ENCODE measurements around the gene MON1B.

Gene MON1B

GRCh38 chr16:77190478-77191258, at the start of gene MON1B:
MON1B (plus strand) TSS chr16:77191190; CDS start chr16:77191486, 296 bp downstream.
- H3K9ac ChIP-seq (ENCODE audit: low read depth, low read length, poor library complexity, severe bottlenecking), result peak within 1 kb of the TSS; percentile 95
- TF ChIP-seq EZH2phosphoT487 (IDR thresholded peaks at IDR 0.05; ENCODE audit: borderline replicate concordance), result no peak
- TF ChIP-seq, protein P1, sequence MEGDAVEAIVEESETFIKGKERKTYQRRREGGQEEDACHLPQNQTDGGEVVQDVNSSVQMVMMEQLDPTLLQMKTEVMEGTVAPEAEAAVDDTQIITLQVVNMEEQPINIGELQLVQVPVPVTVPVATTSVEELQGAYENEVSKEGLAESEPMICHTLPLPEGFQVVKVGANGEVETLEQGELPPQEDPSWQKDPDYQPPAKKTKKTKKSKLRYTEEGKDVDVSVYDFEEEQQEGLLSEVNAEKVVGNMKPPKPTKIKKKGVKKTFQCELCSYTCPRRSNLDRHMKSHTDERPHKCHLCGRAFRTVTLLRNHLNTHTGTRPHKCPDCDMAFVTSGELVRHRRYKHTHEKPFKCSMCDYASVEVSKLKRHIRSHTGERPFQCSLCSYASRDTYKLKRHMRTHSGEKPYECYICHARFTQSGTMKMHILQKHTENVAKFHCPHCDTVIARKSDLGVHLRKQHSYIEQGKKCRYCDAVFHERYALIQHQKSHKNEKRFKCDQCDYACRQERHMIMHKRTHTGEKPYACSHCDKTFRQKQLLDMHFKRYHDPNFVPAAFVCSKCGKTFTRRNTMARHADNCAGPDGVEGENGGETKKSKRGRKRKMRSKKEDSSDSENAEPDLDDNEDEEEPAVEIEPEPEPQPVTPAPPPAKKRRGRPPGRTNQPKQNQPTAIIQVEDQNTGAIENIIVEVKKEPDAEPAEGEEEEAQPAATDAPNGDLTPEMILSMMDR (conservative IDR thresholded peaks at IDR 0.05; ENCODE audit: low read length), result no peak
- peaks cover 27% of the 10 kb centered on the region for H3K4me1 ChIP-seq (ENCODE audit: insufficient read depth, low read length, poor library complexity, severe bottlenecking)

DNA sequence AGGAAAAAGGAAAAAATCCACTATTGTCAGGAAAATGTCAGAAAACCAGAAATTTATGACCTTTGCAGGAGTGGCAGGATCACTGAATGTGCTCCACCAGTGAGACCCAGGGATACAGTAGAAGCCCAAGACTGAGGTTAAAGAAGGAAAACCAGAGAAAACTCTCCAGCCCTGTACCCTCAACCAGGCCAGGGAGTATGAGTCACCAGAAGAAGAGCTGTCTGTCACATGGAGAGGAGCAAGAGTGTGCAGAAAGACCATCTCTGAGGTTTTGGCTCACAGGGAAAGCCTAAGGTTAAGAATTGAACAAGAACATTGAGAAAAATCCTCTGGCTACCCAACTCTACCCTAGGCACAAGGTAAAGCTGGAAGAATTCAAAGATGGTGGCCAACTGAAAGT, 47.6 kb upstream of the MON1B start:
- Histone ChIP-seq H3K27me3 (ENCODE audit: insufficient read depth, low read length, poor library complexity, severe bottlenecking) (no peaks in the 10 kb centered on the region), H3K9me3 (ENCODE audit: insufficient read depth, low read depth, low read length) (no peaks in the 10 kb centered on the region), H3K9me2 (replicated peaks; ENCODE audit: low read depth, low read length) (no peaks in the 10 kb centered on the region), H3K9ac (ENCODE audit: low read depth, low read length, poor library complexity, severe bottlenecking) (no peak overlapping the region), H2AFZ (ENCODE audit: low read length) (no peak overlapping the region), H3K79me2 (ENCODE audit: insufficient read depth, low read length) (no peaks in the 10 kb centered on the region), H4K20me1 (ENCODE audit: insufficient read depth, low read length, poor library complexity, severe bottlenecking) (no peaks in the 10 kb centered on the region), H3K36me3 (ENCODE audit: insufficient read depth, low read length) (no peaks in the 10 kb centered on the region), H3K4me3 (ENCODE audit: low read length, poor library complexity, severe bottlenecking) (no peak overlapping the region), H3F3A (ENCODE audit: low read depth) (no peaks in the 10 kb centered on the region), H3K4me2 (ENCODE audit: low read depth, low read length, poor library complexity, severe bottlenecking) (no peak overlapping the region), H3K4me1 (ENCODE audit: insufficient read depth, low read length, poor library complexity, severe bottlenecking) (no peaks in the 10 kb centered on the region)
- TF ChIP-seq EZH2phosphoT487 (IDR thresholded peaks at IDR 0.05; ENCODE audit: borderline replicate concordance), result no peak
- TF ChIP-seq, protein P1 (conservative IDR thresholded peaks at IDR 0.05; ENCODE audit: low read length), result no peak

More at GRCh38 chr16:77190478-77191258, at the start of gene MON1B:
- Histone ChIP-seq H2AFZ (ENCODE audit: low read length) (peak within 1 kb of the TSS; percentile 95), H3K36me3 (ENCODE audit: insufficient read depth, low read length) (peaks cover 11% of the 10 kb centered on the region; the same call in 1 of the 2 replicates), H3K79me2 (ENCODE audit: insufficient read depth, low read length) (peaks cover 45% of the 10 kb centered on the region), H3K9me2 (replicated peaks; ENCODE audit: low read depth, low read length) (no peaks in the 10 kb centered on the region), H3K27me3 (ENCODE audit: insufficient read depth, low read length, poor library complexity, severe bottlenecking) (no peaks in the 10 kb centered on the region), H3F3A (ENCODE audit: low read depth) (no peaks in the 10 kb centered on the region), H3K4me3 (ENCODE audit: low read length, poor library complexity, severe bottlenecking) (peak within 1 kb of the TSS; percentile 99), H3K9me3 (ENCODE audit: insufficient read depth, low read depth, low read length) (no peaks in the 10 kb centered on the region), H3K4me2 (ENCODE audit: low read depth, low read length, poor library complexity, severe bottlenecking) (peak within 1 kb of the TSS; percentile 94), H4K20me1 (ENCODE audit: insufficient read depth, low read length, poor library complexity, severe bottlenecking) (peaks cover 35% of the 10 kb centered on the region)

DNA sequence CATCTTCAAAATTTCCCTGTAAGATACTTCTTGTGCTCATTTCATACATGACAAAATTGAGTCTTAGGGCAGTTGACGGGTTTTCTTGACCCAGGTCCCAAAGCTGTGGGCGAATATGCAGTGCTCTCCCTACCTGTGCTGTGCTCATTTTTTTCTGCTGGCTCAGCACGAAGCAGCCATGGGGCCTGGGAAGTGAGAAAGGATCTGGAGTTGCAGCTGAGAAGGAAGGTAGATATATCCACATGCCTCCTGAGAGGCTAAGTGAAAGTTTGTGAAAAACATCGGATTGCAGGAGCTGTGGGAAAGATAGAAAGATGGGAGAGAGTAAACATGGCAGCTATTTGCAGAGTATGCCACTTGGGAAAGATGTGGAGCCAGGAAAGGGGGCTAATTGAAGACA, 42.9 kb upstream of the MON1B start:
- Histone ChIP-seq H3K9me2 (replicated peaks; ENCODE audit: low read depth, low read length) (no peaks in the 10 kb centered on the region), H3K27me3 (ENCODE audit: insufficient read depth, low read length, poor library complexity, severe bottlenecking) (no peaks in the 10 kb centered on the region), H3K9me3 (ENCODE audit: insufficient read depth, low read depth, low read length) (no peaks in the 10 kb centered on the region), H3K4me3 (ENCODE audit: low read length, poor library complexity, severe bottlenecking) (no peak overlapping the region), H3K9ac (ENCODE audit: low read depth, low read length, poor library complexity, severe bottlenecking) (no peak overlapping the region), H3F3A (ENCODE audit: low read depth) (no peaks in the 10 kb centered on the region), H3K4me1 (ENCODE audit: insufficient read depth, low read length, poor library complexity, severe bottlenecking) (no peaks in the 10 kb centered on the region), H3K79me2 (ENCODE audit: insufficient read depth, low read length) (no peaks in the 10 kb centered on the region), H3K36me3 (ENCODE audit: insufficient read depth, low read length) (no peaks in the 10 kb centered on the region), H4K20me1 (ENCODE audit: insufficient read depth, low read length, poor library complexity, severe bottlenecking) (no peaks in the 10 kb centered on the region), H2AFZ (ENCODE audit: low read length) (no peak overlapping the region), H3K4me2 (ENCODE audit: low read depth, low read length, poor library complexity, severe bottlenecking) (no peak overlapping the region)
- no peak for TF ChIP-seq EZH2phosphoT487 (IDR thresholded peaks at IDR 0.05; ENCODE audit: borderline replicate concordance)
- TF ChIP-seq, protein P1 (conservative IDR thresholded peaks at IDR 0.05; ENCODE audit: low read length), result no peak

All from Loucy (cell line).